OCI-LY7 (cell line): Measurements from ENCODE around the gene CCDC187. TPM values are rescaled to one million over a fixed set of nuclear protein-coding genes. Genes with fewer than 3 reads are reported as not detected.

Source experiments
- BruUV-seq: library from RNA; stranded (reverse); fragments of 400-500 nt; replicated peaks from 2 replicates; lab custom pipeline; 2021; lab: Mats Ljungman, UMichigan
- CTCF ChIA-PET: fragments of 300-600 bp; sonication (Branson Sonifier 250); formaldehyde crosslinking; loops from one replicate; lab custom pipeline; 2022; ENCODE audit warnings: antibody characterized with exemption; ENCODE audit not compliant: unreplicated experiment; lab: Charles Lee
- POLR2A ChIA-PET: fragments of 300-600 bp; sonication (Branson Sonifier 250); formaldehyde crosslinking; loops from one replicate; lab custom pipeline; 2022; ENCODE audit warnings: antibody characterized with exemption; lab: Charles Lee
- DNase-seq: peaks from one replicate; pipeline ENCODE4 v3.0.0-alpha.2; 2015; ENCODE audit warnings: low spot score
- H2AFZ ChIP-seq: fragments of 200-600 bp; sonication (generic), shearing (Covaris generic); 2 replicates; pipeline ENCODE4 v1.6.1; 2014; ENCODE audit warnings: mild to moderate bottlenecking, antibody characterized with exemption, low read length, moderate library complexity
- H3K27ac ChIP-seq: fragments of 200-600 bp; sonication (generic); 2 replicates; pipeline ENCODE4 v1.5.1; 2014; ENCODE audit warnings: mixed run types, low read depth, mild to moderate bottlenecking, moderate library complexity, low read length, inconsistent platforms; ENCODE audit not compliant: poor library complexity, severe bottlenecking
- H3K36me3 ChIP-seq: fragments of 200-600 bp; sonication (generic); 2 replicates; pipeline ENCODE4 v1.6.1; 2014; ENCODE audit warnings: mild to moderate bottlenecking, antibody characterized with exemption, low read length, moderate library complexity, mixed read lengths; ENCODE audit not compliant: insufficient read depth
- H3K4me1 ChIP-seq: fragments of 200-600 bp; sonication (generic); 2 replicates; pipeline ENCODE4 v1.5.1; 2014; ENCODE audit warnings: mild to moderate bottlenecking, low read length; ENCODE audit not compliant: insufficient read depth, poor library complexity, severe bottlenecking
- H3K4me2 ChIP-seq: fragments of 200-600 bp; sonication (generic); 2 replicates; pipeline ENCODE4 v1.6.1; 2014; ENCODE audit warnings: mild to moderate bottlenecking, low read length
- H3K4me3 ChIP-seq: fragments of 200-600 bp; sonication (generic); 2 replicates; pipeline ENCODE4 v1.5.1; 2014; ENCODE audit warnings: mild to moderate bottlenecking, low read depth, low read length; ENCODE audit not compliant: poor library complexity, severe bottlenecking
- H3K79me2 ChIP-seq: fragments of 200-600 bp; sonication (generic); 2 replicates; pipeline ENCODE4 v1.6.1; 2016; ENCODE audit warnings: low read depth, mild to moderate bottlenecking, low read length, moderate library complexity, mixed read lengths; ENCODE audit not compliant: insufficient read depth
- H3K9me2 ChIP-seq: fragments of 200-600 bp; sonication (generic); 2 replicates; pipeline ENCODE4 v1.6.1; 2016; ENCODE audit warnings: mild to moderate bottlenecking, low read length, mixed read lengths; ENCODE audit not compliant: insufficient read depth
- H3K9me3 ChIP-seq: fragments of 200-600 bp; sonication (generic); 2 replicates; pipeline ENCODE4 v1.6.1; 2014; ENCODE audit warnings: mild to moderate bottlenecking, mixed run types, low read length, mixed read lengths
- H4K20me1 ChIP-seq: fragments of 200-600 bp; sonication (generic); 2 replicates; pipeline ENCODE4 v1.6.1; 2014; ENCODE audit warnings: mild to moderate bottlenecking, antibody characterized with exemption, low read length, moderate library complexity, mixed read lengths; ENCODE audit not compliant: insufficient read depth
- EZH2phosphoT487 ChIP-seq: fragments of 200-600 bp; sonication (generic); IDR thresholded peaks from 2 replicates; pipeline ENCODE4 v1.6.1; 2018; ENCODE audit warnings: low read depth, borderline replicate concordance, mild to moderate bottlenecking, mixed run types, antibody characterized with exemption, low read length, moderate library complexity, mixed read lengths
- intact Hi-C: fragments of 100-400 bp; cut with micrococcal nuclease; formaldehyde crosslinking; loops from one replicate; pipeline ENCODE4 v1.10.0; 2022; ENCODE audit not compliant: unreplicated experiment
- total RNA-seq, 2 experiments: library from RNA; depleted of rRNA in 1 of 2; stranded (reverse); fragments of >200 nt in 1 of 2; shearing (Covaris generic) in 1 of 2; gene quantifications; 2 replicates each; pipeline ENCODE4 v1.2.3, GENCODE V29; 2014 to 2022
- TF ChIP-seq, protein P1 (sequence below): fragments of 200-600 bp; sonication (generic); conservative IDR thresholded peaks from 2 replicates; pipeline ENCODE4 v1.5.1; 2014; ENCODE audit warnings: mild to moderate bottlenecking, antibody characterized with exemption, low read length, moderate library complexity, mixed read lengths

The CCDC187 gene
- total RNA-seq, 2 experiments from 2014 or later: not detected

DNA sequence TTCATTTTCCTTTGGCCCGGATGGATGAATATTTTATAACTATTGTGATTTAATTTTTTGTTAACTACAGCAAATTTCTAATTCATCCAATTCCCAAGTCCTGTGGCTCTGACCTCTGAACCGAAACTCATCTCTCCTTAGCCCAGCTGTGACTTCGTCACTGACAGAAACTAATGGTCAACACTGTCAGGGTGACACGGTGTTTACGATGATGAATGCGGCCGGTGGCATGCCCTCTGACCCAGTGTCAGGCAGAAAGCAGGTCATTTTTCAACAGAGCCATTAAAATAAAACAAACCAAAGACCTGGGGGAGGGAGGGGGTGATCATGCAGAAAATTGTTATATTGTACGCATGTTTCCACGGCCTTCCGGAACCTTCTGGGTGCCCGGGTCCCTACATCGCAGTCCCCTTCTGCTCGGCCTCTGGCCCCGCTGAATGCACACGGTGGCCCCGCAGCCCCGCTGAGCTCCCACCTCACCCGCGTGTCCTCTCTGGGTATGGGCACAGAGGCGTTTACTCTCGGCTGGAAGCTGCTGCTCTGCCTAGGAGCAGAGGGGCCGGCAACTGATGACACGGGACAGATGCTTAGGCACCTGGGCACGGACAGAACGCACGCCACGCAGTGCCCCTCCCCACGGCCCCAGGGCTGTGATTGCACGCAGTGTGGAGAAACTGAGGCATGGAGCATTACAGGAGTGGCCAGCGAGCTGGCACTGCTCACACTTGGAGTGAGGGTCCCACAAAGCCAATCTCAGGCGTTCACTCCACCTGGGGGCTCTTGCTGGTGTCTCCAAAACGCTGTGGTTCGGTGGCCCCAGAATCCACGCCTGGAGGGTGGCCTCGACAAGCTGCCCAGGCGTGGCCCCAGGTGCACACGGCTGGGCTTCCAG, 8.1 kb downstream of the CCDC187 start:
- H3K4me2 ChIP-seq: no peak overlapping the region
- BruUV-seq: no TSS peak

DNA sequence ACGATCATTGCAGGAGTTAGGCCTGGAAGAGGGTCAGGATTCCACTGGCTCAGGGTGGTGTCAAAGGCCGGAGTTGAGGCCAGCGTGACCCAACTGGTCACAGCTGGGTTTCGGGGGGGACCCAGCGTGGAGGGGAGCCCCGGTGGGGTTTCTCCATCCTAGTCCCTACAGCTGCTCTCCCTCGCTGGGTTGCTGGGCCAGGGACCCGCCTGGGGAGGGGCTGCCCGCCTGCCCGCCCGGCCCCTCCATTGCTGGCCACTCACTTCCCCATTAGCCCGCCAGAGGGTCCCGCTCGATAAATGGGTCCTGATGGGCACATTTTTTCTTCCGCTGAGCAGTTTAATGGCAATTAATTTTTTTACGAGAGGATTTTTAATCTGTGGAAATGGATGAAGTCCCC, 8.8 kb downstream of the CCDC187 start:
- H3K79me2 ChIP-seq: no peaks in the 10 kb centered on the region
- no peaks in the 10 kb centered on the region for H3K4me1 ChIP-seq
- H3K4me3 ChIP-seq: no peak overlapping the region
- no peaks in the 10 kb centered on the region for H3K36me3 ChIP-seq
- CTCF ChIA-PET: no interaction called here
- no peak for DNase-seq
- H3K9me2 ChIP-seq: no peaks in the 10 kb centered on the region
- no peaks in the 10 kb centered on the region for H4K20me1 ChIP-seq
- TF ChIP-seq, protein P1, sequence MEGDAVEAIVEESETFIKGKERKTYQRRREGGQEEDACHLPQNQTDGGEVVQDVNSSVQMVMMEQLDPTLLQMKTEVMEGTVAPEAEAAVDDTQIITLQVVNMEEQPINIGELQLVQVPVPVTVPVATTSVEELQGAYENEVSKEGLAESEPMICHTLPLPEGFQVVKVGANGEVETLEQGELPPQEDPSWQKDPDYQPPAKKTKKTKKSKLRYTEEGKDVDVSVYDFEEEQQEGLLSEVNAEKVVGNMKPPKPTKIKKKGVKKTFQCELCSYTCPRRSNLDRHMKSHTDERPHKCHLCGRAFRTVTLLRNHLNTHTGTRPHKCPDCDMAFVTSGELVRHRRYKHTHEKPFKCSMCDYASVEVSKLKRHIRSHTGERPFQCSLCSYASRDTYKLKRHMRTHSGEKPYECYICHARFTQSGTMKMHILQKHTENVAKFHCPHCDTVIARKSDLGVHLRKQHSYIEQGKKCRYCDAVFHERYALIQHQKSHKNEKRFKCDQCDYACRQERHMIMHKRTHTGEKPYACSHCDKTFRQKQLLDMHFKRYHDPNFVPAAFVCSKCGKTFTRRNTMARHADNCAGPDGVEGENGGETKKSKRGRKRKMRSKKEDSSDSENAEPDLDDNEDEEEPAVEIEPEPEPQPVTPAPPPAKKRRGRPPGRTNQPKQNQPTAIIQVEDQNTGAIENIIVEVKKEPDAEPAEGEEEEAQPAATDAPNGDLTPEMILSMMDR: no peak
- no peak for TF ChIP-seq EZH2phosphoT487
- H2AFZ ChIP-seq: no peak overlapping the region
- H3K4me2 ChIP-seq: no peak overlapping the region
- POLR2A ChIA-PET: no interaction called here
- intact Hi-C loops: no loop called here
- no TSS peak for BruUV-seq
- no peaks in the 10 kb centered on the region for H3K9me3 ChIP-seq
- H3K27ac ChIP-seq: no peak overlapping the region

More for the DNA sequence above, 8.1 kb downstream of the CCDC187 start:
- H3K36me3 ChIP-seq: no peaks in the 10 kb centered on the region
- POLR2A ChIA-PET: no interaction called here
- H3K4me1 ChIP-seq: no peaks in the 10 kb centered on the region
- no peak for TF ChIP-seq EZH2phosphoT487
- TF ChIP-seq, protein P1: no peak
- H3K27ac ChIP-seq: no peak overlapping the region
- H4K20me1 ChIP-seq: no peaks in the 10 kb centered on the region
- no peaks in the 10 kb centered on the region for H3K9me2 ChIP-seq
- DNase-seq: no peak
- no peak overlapping the region for H3K4me3 ChIP-seq
- CTCF ChIA-PET: interaction anchor here (0.7 kb wide), 1 partner anchor 440 kb away, joined by 5 read pairs; no protein-coding TSS in a partner anchor
- no peaks in the 10 kb centered on the region for H3K9me3 ChIP-seq
- H3K79me2 ChIP-seq: no peaks in the 10 kb centered on the region
- no peak overlapping the region for H2AFZ ChIP-seq
- intact Hi-C loops: no loop called here

DNA sequence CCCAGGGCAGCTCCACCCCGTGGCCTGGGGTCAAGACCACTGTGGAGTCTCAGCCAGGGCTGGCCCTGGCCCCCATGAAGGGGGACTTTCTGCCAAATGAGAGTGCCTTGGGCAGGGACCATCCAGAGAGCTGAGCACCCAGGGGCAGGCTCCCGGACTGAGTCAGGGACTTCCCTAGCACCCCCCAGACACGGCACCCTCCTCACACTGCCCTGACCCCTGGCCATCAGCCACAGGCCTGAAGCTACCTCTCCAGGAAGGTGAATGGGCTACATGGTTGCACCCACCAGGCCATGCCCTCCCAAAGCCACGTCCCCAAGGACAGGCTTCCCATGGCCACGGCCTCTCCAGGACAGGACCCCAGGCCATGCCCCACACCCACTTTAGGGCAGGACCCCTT, 9.5 kb downstream of the CCDC187 start:
- Histone ChIP-seq H3K36me3 (no peaks in the 10 kb centered on the region), H3K9me3 (no peaks in the 10 kb centered on the region), H3K79me2 (no peaks in the 10 kb centered on the region), H3K9me2 (no peaks in the 10 kb centered on the region), H4K20me1 (no peaks in the 10 kb centered on the region), H3K4me3 (no peak overlapping the region), H2AFZ (no peak overlapping the region), H3K4me2 (no peak overlapping the region), H3K27ac (no peak overlapping the region), H3K4me1 (no peaks in the 10 kb centered on the region)
- ChIA-PET CTCF (no interaction called here), POLR2A (no interaction called here)
- TF ChIP-seq EZH2phosphoT487: no peak
- no TSS peak for BruUV-seq
- intact Hi-C loops: no loop called here
- no peak for DNase-seq
